HG03439 (cell line): ENCODE results near the gene IL12A.

Source experiments
- ATAC-seq: cut with Tn5 transposase; IDR thresholded peaks from one replicate; pipeline ENCODE4 v1.9.1; 2021; ENCODE audit warnings: mild to moderate bottlenecking, moderate library complexity; ENCODE audit not compliant: unreplicated experiment

Gene IL12A

DNA sequence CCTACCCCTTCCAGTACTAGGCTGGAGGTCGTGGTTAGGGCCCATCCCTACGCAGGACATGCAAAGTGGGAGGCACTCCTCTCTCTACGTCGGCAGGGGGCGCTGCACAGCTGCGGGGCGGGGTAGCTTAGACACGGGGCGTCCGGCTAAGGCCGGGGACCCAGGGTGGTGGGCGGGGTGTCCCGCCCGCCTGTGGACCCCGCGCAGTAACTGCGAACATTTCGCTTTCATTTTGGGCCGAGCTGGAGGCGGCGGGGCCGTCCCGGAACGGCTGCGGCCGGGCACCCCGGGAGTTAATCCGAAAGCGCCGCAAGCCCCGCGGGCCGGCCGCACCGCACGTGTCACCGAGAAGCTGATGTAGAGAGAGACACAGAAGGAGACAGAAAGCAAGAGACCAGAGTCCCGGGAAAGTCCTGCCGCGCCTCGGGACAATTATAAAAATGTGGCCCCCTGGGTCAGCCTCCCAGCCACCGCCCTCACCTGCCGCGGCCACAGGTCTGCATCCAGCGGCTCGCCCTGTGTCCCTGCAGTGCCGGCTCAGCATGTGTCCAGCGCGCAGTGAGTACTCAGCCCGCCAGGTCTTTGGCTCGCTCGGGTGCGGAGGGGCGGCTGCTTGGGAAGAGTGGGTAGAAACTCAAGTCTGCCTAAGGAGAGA, at the start of gene IL12A:
Gene IL12A, plus strand, starts transcription at position 219 of the 655 bp plus-strand sequence.
- peak; percentile 93 for ATAC-seq

DNA sequence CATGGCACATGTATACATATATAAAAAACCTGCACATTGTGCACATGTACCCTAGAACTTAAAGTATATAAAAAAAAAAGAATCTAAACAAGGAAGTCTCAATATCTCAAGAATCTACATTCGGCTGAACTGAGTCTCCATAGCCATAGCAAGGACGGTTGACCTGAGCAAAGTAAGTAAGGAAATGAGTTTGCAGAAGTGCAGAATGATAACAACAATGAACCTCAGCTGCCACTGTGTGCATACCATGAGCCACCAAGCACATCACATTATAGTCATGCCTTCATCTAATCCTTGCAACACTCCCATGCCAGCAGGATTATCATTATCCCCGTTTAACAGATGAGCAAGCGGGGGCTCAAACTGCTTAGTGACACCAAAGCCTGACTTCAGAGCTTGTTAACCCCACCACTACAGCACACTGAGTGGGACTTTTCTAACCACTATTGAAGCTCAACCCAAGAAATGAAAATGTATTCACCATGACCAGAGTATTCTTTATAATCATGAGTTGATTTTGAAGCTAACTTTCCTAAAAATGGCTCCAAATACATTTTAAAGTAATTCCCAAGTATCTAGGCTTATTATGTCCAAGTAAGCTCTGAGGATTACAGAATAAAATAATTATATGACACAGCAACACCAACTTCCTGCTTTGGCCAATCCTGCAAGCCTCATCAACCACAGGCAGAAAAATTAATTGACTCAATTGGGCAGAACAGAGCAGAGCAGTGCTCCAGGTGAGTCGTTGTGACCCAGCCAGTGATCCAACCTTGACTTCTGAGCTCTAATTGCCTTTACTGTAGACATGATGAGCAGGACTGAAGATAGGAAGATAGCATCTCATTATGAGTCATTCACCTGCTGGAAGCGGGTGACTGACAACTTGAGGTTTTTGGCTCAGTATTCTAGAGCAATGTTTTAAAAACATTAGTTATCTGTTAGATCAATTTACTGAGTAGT, 47.3 kb upstream of the IL12A start:
- ATAC-seq = no peak

DNA sequence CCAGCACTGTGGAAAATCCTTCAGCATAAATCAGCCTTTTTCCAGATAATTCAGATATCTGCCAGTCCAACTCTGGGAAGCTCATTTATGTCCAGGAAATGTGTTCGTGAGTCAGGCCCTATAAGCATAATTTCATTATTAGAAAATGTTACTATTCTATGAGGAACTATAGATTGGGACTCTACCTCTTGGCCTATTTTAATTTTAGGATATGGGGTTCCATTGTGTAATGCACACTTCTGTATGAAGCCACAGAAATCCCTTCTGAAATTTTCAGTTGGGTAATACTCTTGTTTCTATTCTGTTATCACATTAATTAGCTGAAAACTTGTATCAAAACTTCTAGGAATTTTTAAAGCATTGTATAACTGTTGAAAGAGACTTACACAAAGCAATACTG, 43.9 kb upstream of the IL12A start:
- no peak for ATAC-seq

DNA sequence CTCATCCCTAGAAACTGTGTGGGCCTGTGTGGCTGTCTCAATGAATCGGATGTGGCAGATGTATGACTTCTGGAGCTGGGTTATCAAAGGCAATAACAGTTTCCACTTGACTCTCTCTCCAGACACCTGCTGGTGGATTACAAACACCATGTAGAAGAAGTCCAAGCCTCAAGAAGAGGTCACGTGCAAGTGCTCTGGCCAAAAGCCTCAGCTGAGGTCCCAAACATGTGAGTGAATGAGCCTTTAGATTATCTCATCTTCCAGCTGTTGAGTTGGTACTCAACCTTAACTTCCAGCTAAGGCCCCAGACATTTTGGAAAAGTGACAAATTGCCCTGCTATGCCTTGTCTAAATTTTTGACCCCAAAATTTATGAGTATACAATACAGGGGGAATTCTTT, 42.7 kb upstream of the IL12A start:
- no peak for ATAC-seq

DNA sequence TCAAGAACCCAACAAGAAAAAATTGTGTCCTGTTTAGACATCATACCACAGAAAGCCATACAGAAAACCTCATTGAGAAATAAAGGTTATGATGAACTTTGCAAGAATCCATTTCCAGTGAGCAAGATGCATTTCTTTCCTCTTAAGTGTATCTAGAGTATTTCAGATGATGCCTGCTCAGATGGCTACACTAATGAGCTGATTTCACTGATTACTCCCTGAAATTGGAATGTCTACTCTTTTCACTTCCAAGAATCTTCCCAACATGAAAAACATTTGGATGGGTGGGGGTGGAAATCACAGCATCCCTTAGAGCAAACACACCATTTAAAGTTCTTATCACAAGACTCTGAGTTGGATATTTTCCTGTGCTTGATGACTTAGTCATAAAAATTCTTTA, 41.4 kb upstream of the IL12A start:
- no peak for ATAC-seq

DNA sequence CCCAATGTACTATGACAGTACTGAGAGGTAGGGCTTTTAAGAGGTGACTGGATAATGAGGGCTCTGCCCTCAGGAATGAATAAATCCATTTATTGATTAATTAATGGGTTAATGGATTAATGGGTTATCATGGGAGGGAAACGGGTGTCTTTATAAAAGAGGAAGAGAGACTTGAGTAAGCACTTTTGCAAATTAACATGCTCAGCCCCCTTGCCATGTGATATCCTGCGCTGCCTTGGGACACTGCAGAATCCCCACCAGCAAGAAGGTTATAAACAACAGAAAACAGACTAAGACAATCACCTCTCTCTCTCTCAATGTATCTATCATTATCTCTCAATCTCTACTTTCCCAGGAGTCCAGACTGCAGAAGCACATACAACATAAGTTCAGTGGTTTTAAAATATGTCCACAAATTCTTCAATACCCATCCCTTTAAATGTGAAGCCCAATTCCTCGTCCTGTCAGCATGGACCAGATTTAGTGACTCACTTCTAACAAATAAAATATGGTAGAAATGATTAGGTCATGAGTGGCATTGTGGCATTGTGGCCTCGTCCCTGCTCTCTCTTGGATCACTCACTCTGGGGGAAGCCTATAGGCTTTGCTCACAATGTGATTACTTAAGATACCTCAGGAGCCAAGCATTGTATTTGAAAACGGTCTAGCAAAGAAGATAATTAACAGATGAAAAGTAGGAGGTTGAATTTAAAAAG, 40.0 kb upstream of the IL12A start:
- no peak for ATAC-seq

DNA sequence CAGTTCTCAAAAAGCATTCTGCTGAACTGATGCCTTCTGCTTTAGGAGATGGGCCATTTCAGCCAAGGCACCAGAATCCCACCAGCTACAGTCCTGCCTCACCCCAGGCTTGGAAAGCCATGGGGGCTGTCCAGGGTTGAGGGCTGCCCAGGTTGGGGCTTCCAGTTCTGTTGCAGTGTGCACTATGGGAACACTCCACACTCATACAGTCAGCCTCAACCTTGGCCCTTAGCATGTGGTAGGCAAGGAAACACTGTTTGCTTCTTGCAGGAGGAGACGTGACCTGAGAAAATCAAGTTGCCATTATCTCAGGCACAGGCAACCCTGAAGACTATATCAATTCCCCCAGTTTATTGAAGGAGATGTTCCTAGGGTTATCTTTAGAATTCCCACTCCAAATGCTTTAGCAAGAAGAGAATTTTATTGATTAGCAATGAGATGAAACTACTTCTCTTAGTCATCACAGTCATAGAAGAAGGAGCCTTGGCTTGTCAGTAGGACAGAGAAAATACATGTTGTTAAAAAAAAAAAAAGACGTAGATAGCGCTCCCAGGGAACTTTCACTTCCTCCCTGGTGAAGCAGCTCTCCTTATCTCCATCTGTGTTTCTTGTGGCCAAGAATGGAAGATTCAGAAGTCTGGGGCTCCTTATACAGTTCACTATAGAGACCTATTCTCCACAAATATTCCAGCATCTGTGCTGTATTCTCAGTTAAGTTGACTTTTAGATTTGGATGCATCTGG, 38.3 kb upstream of the IL12A start:
- ATAC-seq = peak; percentile 77

DNA sequence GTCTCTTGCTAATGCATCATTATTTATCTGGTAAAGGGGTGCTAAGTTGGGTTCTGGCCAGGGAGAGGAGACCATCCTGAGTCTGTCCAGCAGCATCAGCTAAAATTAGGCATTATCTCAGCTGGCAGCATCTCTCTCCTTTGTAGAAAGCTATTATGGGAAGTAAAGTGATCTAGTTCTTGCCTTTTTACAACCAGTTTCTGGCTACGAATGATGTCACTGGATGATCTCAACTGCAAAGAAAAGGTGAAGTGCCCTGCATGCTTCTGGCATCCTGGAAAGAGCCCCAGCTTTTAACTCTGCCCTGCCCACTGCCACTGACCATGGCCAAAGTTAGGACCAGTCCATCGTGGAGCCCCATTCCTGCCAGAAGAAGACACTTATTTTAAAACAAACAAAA, 37.1 kb upstream of the IL12A start:
- ATAC-seq = no peak

DNA sequence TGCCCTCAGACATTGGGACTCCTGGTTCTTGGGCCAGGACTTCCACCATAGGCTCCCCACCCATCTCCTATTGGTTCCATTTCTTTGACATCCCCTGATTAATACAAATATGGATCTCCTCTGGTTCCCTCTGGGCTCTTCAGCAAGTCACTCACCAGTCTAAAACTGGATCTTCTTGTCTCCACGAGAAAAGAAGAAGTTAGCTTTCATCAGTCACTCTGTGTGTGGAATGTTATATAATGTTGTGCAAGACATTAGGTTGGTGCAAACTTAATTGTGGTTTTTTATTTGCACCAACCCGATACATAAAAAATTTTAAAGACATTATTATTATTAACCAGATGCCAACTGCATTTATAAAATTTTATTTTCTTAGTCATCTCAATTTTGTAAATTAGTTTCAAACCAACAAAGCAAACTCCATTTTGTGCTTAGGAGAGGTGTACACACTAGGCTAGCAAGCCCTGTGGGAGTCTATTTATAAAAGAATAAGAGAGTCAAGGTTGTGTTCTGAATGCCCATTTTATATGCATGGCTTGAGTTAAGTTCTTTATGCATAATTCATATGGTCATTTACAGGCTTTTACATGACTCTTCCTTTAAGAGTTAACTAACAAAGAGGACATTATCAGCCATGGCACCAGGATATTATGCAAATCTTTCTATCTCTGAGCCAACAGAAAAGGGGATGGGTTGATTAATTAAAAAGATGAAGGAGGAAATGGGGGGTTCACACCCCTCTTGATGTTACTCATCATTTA, 35.1 kb upstream of the IL12A start:
- no peak for ATAC-seq

DNA sequence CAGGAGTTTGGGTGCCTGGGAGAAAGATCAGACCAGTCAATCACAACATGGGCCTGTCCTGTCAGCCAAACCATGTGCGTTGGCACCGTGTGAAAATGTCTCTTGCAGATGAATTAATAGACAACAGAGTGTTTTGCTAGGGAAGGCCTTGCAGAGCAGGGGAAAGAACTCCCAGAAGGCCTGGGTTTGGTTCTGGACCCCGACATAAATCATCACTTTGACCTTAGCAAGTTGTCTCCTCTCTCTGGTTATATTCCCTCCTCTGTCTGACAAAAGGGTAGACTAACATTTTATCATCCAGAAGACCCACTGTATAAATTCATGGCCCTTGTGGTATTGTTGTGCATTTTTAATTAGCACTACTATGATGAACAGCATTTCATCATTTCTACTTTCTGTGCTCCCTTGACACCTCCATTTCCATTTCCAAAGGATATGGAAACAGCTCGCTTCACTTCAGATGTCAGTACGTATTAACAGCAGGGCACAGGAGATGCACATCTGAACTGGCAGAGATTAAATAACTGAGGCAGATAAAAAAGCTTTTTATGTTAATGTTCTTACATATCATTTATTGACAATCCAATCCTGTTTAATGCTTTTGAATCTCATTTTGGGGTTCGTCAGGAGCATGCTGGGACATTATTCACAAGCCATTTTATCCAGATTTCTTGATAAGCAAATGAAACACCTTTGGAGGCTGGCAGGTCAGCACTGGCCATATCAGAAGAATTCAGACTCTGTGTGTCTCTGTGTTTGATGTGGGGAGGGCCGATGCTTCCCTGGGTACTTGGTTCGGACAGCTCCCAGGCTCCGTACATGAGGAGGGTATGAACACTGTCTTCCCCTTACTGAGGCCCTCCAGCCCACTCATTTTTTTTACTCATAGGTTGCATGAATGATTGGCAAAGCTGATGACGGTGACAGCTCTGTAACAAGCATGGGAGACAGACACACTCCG, 28.2 kb upstream of the IL12A start:
- ATAC-seq = no peak

DNA sequence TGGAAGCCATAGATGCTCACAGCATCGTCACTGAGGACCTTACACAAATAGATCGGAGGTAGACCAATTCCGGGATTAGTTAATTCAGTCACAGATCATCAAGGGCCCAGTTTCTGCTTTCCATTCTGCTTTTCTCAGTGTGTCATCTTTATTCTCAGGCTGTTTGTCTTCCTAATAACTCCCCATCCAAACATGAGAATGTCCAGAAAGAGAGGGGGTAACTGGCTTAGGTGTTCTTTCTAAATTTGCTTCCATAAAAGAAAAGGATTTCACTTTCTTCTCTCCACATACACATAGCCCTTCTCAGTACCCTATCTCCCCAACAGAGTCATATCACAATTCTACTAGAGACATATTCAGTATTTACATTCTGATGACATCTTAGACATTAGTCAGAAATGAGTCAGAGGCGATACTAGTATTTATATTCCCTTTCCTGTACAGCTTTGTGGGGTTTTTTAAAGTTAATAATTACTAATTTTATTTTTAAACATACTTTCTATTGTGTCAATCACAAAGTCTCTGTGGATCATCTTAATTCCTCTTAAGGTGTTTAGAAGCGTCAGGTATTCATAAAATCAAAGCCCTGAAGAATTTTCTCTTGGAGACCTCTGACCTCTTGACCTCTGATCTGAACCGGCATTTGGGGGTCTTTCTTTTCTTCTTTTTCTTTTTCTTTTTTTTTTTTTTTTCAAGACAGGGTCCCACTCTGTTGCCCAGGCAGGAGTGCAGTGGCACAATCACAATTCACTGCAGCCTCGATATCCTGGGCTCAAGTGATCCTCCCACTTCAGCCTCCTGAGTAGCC, 24.3 kb upstream of the IL12A start:
- ATAC-seq = peak; percentile 100

DNA sequence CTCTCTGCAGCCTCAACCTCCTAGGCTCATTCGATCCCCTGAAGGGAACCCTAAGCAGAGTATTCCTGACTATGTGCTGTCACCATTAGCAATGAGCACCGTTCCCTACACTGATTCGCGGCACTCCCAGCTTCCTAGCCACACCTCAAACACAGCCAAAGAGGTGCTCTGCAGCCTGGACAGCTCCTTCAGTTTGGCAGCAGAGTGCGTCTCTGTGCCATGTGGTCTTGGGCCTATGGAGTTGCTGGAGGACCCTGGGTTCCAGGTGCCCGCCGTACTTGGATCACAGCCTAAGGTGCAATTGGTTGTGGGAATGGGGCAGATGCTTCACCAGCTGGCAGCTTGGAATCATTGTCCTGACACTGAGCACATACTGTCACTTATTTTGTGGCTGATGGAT, 17.3 kb upstream of the IL12A start:
- no peak for ATAC-seq

DNA sequence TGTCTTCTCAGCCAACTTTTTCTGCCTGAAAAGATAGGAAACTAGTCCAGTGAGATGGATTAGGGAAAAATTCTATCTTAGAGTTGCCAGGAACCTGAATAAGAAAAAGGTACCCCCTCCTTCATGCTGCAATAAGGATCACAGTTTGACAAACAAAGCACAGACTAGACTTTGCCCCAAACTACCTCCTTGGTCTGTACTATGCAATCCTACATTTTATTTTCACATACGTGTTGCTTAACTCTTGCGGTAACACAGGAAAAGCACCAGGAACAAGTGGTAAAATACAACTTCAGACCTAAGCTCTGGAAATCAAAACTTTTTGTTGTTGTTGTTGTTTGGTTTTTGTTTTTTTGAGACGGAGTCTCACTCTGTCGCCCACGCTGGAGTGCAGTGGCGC, 11.3 kb upstream of the IL12A start:
- ATAC-seq = no peak

DNA sequence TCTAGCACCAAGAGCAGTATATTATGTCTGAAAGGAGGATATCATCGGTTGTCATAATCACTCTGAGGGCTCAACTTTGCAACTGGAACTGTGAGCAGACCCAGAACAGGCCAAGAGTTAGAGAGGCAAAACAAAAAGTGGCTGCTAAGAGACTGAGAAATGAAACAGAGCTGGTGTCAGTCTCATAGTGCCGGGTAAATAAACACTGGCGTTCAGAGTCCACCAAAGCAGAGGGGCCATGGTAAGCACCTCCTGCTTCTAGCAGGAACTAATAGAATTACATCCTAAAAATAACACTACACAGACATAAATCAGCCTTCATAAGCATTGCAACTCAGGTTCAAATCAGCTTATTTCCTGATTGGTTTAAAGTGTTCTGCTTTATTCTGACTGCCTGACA, 10.3 kb upstream of the IL12A start:
- ATAC-seq = no peak

DNA sequence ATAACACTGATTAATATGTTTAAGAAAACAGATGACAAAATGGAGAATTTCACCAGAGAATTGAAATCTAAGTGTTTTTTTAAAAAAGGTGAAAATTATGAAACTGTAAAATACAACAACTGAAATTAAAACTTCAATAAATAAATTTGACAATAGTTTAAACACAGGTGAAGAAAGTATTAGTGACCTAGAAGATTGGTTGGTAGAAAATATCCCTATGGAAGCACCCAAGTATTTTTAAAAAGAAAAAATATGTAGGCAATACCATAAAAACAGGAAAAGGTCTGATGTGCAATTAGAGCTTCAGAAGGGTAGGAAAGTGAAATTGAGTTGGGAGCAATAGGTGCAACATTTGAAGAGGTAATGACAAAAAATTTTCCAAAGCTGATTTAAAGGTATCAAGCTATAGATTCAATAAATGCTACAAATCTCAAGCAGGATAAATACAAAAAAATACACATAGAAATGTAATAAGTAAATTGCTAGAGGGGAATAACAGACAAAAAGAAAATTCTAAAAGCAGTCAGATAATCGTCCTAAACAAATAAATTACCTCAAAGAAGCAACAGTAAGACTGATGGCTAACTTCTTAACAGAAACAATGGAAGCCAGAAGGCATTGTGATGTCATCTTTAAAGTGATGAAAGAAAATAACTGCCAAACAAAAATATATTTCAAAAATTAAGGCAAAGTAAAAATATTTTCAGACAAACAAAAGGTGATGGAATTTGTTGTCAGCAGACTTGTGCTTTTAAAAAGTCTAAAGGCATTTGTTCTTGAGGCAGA, 9.5 kb upstream of the IL12A start:
- no peak for ATAC-seq

DNA sequence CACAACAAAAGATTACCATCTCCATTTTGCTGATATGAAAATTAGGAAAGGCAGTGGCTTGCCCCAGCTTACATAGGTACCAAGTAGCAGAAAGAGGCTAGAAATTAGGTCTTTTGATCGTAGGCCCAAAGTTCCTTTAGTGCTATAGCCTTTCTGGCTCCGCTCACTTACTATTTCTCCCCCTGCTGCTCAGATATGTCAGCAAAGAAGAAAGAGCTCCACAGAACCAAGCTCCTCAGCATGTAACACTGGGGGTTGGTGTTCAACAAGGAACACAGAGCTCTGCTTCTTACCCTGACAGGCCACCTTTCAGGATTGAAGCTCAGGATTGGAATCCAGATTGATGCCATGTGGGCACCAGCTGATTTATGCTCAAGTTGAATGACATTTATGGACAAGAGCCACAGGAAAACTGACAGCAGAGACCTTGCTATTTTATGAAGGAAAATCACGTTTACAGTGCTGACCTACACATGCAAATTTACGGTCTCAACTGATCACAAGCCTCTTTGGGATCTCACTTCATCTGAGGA, 6.1 kb upstream of the IL12A start:
- ATAC-seq = no peak

DNA sequence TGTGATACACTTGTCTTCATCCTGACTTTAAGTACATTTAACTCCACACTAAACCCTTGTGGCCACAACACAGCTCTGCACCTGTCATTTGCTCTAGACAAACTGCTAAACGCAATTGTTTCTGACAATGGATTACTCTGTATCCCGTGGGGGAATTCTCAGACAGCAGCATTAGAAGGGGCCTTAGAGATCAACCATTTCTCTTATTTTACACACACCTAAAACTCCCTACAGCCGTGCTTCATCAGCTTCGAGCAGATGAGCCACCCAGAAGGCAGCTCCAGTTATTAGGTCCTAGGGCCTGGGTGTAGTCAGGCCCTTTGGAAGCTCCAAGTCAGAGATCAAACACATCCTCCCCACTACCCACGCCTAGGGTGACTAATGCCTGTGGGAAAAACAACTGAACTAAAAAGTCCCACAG, 1.3 kb upstream of the IL12A start:
- ATAC-seq = no peak
